GM12878 (cell line): ENCODE results near the gene SLAMF9.

ENCODE experiments used
- CBFB ChIP-seq: IDR thresholded peaks from 2 replicates; pipeline ENCODE4 v1.6.1; 2016; ENCODE audit warnings: antibody characterized with exemption, low read depth
- CTCF ChIP-seq, 3 experiments: IDR thresholded peaks in 2 of 3; conservative IDR thresholded peaks in 1 of 3; 2 replicates each; pipeline ENCODE4 v1.5.1; 2011; ENCODE audit warnings: low read depth in 3 of 3, low read length in 3 of 3, mild to moderate bottlenecking in 3 of 3, control low read depth in 2 of 3, moderate library complexity in 2 of 3, inconsistent platforms in 1 of 3, mixed read lengths in 1 of 3; ENCODE audit not compliant: control insufficient read depth in 2 of 3, insufficient read depth in 1 of 3; ENCODE audit errors: extremely low read depth in 1 of 3
- HCFC1 ChIP-seq: fragments of 150-350 bp; IDR thresholded peaks from 2 replicates; pipeline ENCODE4 v1.6.1; 2014; ENCODE audit warnings: low read length
- HDGF ChIP-seq: fragments of 450-650 bp; IDR thresholded peaks from 2 replicates; pipeline ENCODE4 v1.6.1; 2016; ENCODE audit warnings: antibody characterized with exemption
- MAX ChIP-seq: IDR thresholded peaks from 2 replicates; pipeline ENCODE4 v1.6.1; 2012; ENCODE audit warnings: low read depth, low read length, improper control_type of control experiment
- SMC3 ChIP-seq: IDR thresholded peaks from 2 replicates; pipeline ENCODE4 v1.6.1; 2011; ENCODE audit warnings: low read length, improper control_type of control experiment, borderline replicate concordance

DNA sequence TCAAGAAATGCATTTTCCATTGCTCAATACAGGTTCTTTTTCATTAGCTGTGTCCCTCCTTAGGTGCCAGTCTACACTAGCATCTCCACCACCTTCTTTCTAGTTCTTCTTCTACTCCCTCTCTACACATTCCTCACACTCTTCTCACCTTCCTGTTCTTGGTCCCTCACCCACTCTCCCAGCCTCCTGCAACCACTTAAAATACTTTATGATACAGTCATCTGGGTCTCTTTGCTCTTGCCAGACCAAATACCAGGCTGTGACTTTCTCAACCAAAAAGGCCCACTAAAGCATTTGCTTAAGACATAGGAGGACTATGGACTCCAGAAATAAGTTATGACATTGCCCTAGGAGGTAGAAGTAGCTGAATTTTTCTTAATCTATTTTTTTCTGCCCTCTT is 42.6 kb upstream of the SLAMF9 start:
- TF ChIP-seq HCFC1 (no peak), CTCF (IDR thresholded peaks at IDR 0.05 in 2 of 3, conservative IDR thresholded peaks at IDR 0.05 in 1 of 3; ENCODE audit: control insufficient read depth in 2 of 3, extremely low read depth in 1 of 3, insufficient read depth in 1 of 3, low read depth in 3 of 3, low read length in 3 of 3) (no peak), HDGF (no peak), MAX (no peak), SMC3 (no peak), CBFB (no peak)
